Stimulated activated CD8-positive, alpha-beta memory T cell treated with anti-CD3 and anti-CD28 coated beads, Interleukin-7, amount 100 ng/mL, for 24 hours (primary cell): ENCODE data around the gene ZBTB21.
A peak's percentile ranks its signal among the peaks of the same experiment; 100 is the strongest.
"Not testable (repeated sequence)": the region's sequence is repeated elsewhere in the genome, so short reads cannot be mapped to it uniquely, and the experiment has no call there.

ENCODE experiments used
- DNase-seq: peaks from one replicate; pipeline ENCODE4 v3.0.0-alpha.2; 2020; ENCODE audit warnings: low read depth

Gene ZBTB21

GRCh38 chr21:41967708-41968107 is 42.5 kb downstream of the ZBTB21 start:
- DNase-seq: no peak

DNA sequence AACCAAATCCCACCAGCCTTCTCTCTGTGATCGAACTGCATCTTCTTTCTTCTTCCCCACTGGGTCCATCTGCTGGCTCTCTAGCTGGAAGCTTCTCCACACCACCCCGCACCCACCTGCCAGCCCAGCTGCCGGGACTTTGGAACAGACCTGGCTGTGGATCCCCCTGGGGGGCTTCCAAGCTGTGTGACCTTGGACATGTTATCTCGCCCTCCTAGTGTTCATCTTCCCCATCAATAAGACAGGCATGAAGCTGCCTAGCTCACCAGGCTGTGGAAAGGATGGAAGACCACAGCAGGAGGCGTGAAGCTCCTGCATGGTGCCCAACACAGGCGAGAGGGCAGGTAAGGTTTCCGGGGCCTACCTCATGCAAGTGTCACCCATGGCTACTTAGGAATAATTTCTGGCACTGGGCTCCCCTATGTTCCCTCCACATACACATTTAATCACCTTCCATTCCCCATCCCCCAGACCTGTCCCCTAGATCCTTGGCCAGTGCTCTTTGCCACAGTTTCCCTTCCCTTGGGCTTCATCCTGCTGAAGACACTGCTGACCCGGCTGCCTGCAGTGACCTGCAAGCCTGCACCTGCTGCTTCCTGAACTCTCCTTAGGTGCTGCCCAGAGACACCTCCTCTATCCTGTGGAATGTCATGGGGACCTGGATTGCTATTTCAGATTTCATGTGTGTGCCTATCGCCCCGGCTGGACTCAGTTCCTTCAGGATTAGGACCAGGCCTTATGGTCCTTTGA is 43.1 kb downstream of the ZBTB21 start:
- DNase-seq: no peak

DNA sequence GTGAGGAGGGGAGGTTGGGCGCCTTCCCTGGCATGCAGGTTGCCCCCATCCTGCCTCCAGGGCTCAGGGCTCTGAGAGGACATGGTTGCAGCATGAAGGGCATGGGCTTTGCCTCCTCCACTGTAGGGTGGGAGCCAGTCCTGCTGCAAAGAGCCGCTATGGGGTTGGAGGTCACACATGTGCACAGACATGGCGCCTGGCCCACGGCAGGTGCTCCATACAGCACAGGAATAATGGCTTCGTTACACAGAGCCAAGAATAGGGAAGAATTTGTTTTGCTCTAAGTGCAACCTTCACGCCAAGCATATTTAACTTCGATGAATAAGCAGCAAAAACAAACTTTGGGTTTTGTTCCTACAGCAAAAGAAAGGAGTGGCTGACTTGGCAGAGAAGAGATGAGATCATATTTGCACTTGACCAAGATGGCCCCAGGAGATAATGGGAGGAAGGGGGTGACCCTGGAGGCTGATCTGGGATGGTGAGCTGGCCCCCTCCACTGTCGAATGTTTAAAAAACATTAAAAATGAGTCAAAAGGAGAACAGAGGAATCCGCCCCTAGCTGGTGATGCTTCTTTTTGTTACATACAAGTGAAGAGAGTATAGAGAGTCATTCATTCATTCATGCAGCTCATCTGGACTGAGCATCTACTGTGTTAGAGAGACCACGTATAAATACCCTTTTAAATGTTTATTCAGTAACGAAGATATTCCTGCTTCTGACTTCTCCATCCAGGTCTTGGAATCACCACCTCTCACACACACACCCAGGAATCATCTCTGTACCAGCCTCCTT is 43.9 kb downstream of the ZBTB21 start:
- no peak for DNase-seq

- DNase-seq: no peak
Measured at GRCh38 chr21:41965461-41966013, 44.6 kb downstream of the ZBTB21 start.

- DNase-seq: no peak
Measured at GRCh38 chr21:41965045-41965444, 45.1 kb downstream of the ZBTB21 start.

GRCh38 chr21:41964171-41964570 is 46.0 kb downstream of the ZBTB21 start:
- no peak for DNase-seq

DNA sequence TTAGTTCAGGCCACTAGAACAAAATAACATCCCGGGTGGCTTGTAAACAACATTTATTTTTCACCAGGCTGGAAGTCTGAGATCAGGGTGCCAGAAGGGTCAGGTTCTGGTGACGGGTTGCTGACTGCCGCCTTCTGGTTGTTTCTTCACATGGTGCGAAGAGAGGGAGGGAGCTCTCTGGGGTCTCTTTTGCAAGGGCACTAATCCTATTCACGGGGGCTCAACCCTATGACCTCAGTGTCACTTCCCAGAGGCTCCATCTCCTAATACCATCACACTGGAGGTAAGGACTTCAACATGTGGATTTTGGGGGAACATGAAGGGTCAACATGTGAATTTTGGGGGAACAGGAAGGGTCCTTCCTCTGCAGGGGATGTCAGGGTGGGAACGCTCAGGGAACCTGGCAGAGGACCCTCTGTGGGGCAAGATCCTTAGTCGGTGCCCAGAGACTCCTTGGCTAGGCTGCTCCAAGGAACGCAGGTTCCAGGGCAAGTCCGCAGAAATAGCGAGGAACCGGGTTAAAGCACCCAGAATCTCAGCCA is 47.7 kb downstream of the ZBTB21 start:
- no peak for DNase-seq

- no peak for DNase-seq
Measured at GRCh38 chr21:41961753-41962152, 48.4 kb downstream of the ZBTB21 start.

GRCh38 chr21:41961282-41961701 is 48.9 kb downstream of the ZBTB21 start:
- DNase-seq: no peak

GRCh38 chr21:41960386-41960785 is 49.8 kb downstream of the ZBTB21 start:
- no peak for DNase-seq

GRCh38 chr21:41959697-41960096 is 50.5 kb downstream of the ZBTB21 start:
- DNase-seq: not testable (repeated sequence)

GRCh38 chr21:41958886-41959563 is 51.1 kb downstream of the ZBTB21 start:
- no peak for DNase-seq

GRCh38 chr21:41957991-41958766 is 52.0 kb downstream of the ZBTB21 start:
- DNase-seq: no peak

GRCh38 chr21:41956926-41957729 is 53.0 kb downstream of the ZBTB21 start:
- DNase-seq: no peak

DNA sequence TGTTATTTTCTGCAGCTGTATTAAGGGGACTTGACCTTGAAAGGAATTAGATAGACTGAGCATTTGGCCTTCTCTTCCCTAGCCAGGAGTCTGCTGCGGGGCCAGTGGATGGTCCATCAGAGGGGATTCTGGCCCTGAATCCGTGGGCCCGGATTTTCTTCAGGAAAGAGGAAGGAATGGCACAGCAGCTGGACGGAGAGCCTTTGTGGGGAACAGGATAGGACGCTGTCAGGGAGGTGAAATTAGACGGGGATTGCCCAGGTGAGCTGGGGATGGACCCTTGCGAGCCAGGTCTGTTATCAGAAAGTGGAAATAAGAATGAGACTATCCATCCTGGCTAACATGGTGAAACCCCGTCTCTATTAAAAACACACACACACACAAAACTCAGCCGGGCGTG is 54.6 kb downstream of the ZBTB21 start:
- DNase-seq: no peak

GRCh38 chr21:41954654-41955499 is 55.3 kb downstream of the ZBTB21 start:
- no peak for DNase-seq

DNA sequence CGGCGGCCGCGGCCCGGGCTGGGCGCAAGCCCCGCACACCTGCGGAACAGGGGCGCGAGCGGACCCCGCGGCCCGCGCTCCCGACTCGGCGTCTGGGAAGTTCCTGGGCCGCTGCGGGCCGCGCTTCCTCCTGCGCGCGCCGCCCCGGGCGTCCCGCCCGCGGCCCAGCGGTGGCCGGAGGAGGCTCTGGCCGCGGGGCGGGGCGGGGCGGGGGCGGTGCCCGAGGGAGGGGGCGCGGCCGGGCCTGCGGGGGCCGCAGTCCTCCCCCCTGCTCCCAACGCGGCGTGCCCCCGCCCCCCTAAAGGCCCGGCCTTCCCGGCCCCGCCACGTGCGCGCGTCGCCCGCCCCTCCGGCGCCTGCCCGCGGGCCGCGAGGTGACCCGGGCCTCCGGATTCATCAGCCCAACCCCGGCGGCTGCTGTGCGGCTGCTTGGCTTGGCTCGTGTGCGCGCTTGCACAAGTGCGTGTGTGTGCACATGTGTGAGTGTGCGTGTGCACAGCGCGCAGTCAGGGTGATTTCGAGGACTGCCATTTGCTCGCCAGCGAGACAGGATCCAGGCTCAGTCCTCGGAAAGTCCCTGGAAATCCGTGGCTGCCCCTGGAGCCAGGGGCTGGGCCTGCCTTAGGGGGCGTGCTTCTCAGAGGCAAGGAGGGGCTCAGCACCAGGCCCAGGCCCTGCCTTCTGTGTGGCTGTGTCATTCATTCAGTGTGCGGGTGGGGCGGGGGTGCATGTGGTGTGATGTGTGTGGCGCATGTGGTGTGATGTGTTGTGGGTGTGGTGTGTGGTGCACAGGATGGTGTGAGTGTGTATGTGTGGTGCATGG is 56.1 kb downstream of the ZBTB21 start, which contains the start of gene C2CD2:
TSS of gene C2CD2 (minus strand) at position 188 of the 823 bp plus-strand sequence. CDS start 370 bp downstream, outside the sequence.
- peak; percentile 6 for DNase-seq

DNA sequence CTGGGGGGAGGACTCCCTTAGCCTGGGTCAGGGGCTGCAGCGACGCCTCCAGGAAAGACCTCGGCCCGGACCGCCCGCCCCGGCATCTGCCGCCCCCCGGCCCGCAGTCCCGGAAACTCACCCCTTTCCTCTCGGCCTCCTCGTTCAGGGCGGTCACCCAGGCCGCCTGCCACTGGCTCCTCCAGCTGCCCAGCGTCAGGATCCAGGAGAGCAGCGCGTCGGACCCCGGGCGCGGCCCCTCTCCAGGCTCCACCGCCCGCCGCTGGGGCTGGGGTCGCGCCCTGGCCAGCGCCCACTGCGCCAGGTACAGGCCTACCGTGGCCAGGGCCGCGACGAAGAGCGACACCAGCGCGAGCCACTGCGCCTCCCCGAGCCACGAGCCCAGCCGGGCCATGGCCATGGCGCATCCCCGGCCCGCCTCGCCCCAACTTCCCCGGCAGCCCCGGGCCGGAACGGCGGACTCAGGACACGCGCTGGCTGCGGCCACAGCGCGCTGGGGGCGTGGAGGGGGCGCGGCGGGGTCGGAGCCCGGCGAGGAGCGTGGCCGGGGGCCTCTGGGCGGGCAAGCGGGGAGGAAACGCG is 56.8 kb downstream of the ZBTB21 start:
- DNase-seq: no peak
